Smooth muscle cell (in vitro differentiated cells): ENCODE results near the gene NBPF12. TPM values are rescaled to one million over a fixed set of nuclear protein-coding genes. Genes with fewer than 3 reads are reported as not detected.
"Not testable (repeated sequence)": the region's sequence is repeated elsewhere in the genome, so short reads cannot be mapped to it uniquely, and the experiment has no call there.

ENCODE experiments used
- DNase-seq: peaks from one replicate; lab custom pipeline; 2025; ENCODE audit not compliant: unreplicated experiment; lab: John Stamatoyannopoulos, UW
- H2AFZ ChIP-seq: fragments of 200-600 bp; sonication (generic); 2 replicates; pipeline ENCODE4 v1.6.0; 2016; ENCODE audit warnings: antibody characterized with exemption, low read depth, mild to moderate bottlenecking
- H3F3A ChIP-seq: fragments of 200-600 bp; sonication (generic); 2 replicates; pipeline ENCODE4 v1.6.0; 2017; ENCODE audit warnings: antibody characterized with exemption, low read depth
- H3K27ac ChIP-seq: fragments of 200-600 bp; sonication (generic); 2 replicates; pipeline ENCODE4 v1.5.1; 2016; ENCODE audit warnings: low read depth, mild to moderate bottlenecking
- H3K27me3 ChIP-seq: fragments of 200-600 bp; sonication (generic); 2 replicates; pipeline ENCODE4 v1.6.1; 2016; ENCODE audit warnings: low read depth, mild to moderate bottlenecking
- H3K36me3 ChIP-seq: fragments of 200-600 bp; sonication (generic); 2 replicates; pipeline ENCODE4 v1.5.1; 2016; ENCODE audit warnings: low read depth
- H3K4me1 ChIP-seq: fragments of 200-600 bp; sonication (generic); 2 replicates; pipeline ENCODE4 v1.5.1; 2016; ENCODE audit warnings: low read depth
- H3K4me2 ChIP-seq: fragments of 200-600 bp; sonication (generic); 2 replicates; pipeline ENCODE4 v1.6.0; 2016; ENCODE audit warnings: mild to moderate bottlenecking
- H3K4me3 ChIP-seq: fragments of 200-600 bp; sonication (generic); 2 replicates; pipeline ENCODE4 v1.5.1; 2016; ENCODE audit warnings: mild to moderate bottlenecking
- H3K79me2 ChIP-seq: fragments of 200-600 bp; sonication (generic); 2 replicates; pipeline ENCODE4 v1.6.0; 2016; ENCODE audit warnings: low read depth, mild to moderate bottlenecking
- H3K9ac ChIP-seq: fragments of 200-600 bp; sonication (generic); 2 replicates; pipeline ENCODE4 v1.6.0; 2016; ENCODE audit warnings: low read depth
- H3K9me3 ChIP-seq: fragments of 200-600 bp; sonication (generic); replicated peaks from 2 replicates; pipeline ENCODE4 v1.5.1; 2016; ENCODE audit warnings: low read depth
- H4K20me1 ChIP-seq: fragments of 200-600 bp; sonication (generic); 2 replicates; pipeline ENCODE4 v1.6.0; 2016; ENCODE audit warnings: low read depth
- CTCF ChIP-seq: fragments of 200-600 bp; sonication (generic); IDR thresholded peaks from 2 replicates; pipeline ENCODE4 v1.5.1; 2017; ENCODE audit warnings: borderline replicate concordance, mild to moderate bottlenecking, antibody characterized with exemption; ENCODE audit not compliant: insufficient read depth, poor library complexity, severe bottlenecking
- WGBS: methylation state at CpG from one replicate; pipeline ENCODE4 v1.1.7; 2016; ENCODE audit warnings: low lambda C conversion rate; 5-methylcytosine and 5-hydroxymethylcytosine counted together
- polyA plus RNA-seq: library from polyadenylated mRNA; unstranded; fragments of >200 nt; fragmentation: Nextera tagmentation; extraction: Ambion mirVana; gene quantifications from 2 replicates; pipeline ENCODE4 v1.2.1, GENCODE V29; 2016
- total RNA-seq: library from RNA; depleted of rRNA; stranded (reverse); fragments of >200 nt; gene quantifications from 2 replicates; pipeline ENCODE4 v1.2.3, GENCODE V29; 2014

Gene NBPF12
- total and polyA plus RNA-seq, 2 experiments from 2014 or later: 2.8 to 5.4 TPM

GRCh38 chr1:146964340-146964739 lies 26.2 kb downstream of the NBPF12 start:
- not testable (repeated sequence) for H3K4me3 ChIP-seq, H3K27me3 ChIP-seq, H3K79me2 ChIP-seq, H3K27ac ChIP-seq, H3K9me3 ChIP-seq, H3F3A ChIP-seq, H3K36me3 ChIP-seq, H3K9ac ChIP-seq, H3K4me2 ChIP-seq, DNase-seq, H4K20me1 ChIP-seq, H3K4me1 ChIP-seq, H2AFZ ChIP-seq
- 90% methylated on average over 2 of the region's 2 CpGs for WGBS

- not testable (repeated sequence) for H3K9me3 ChIP-seq, H3K4me1 ChIP-seq, H3K27me3 ChIP-seq, H3K9ac ChIP-seq, H3K36me3 ChIP-seq, H3K4me2 ChIP-seq, H3K27ac ChIP-seq, H4K20me1 ChIP-seq, DNase-seq, H3K79me2 ChIP-seq, H3K4me3 ChIP-seq, H2AFZ ChIP-seq, H3F3A ChIP-seq
- WGBS: 60% methylated on average over 8 of the region's 8 CpGs
- TF ChIP-seq CTCF: peak; percentile 26
Measured at GRCh38 chr1:146966351-146966750, 28.2 kb downstream of the NBPF12 start.

GRCh38 chr1:146970656-146971055 lies 32.5 kb downstream of the NBPF12 start:
- H3F3A ChIP-seq, H3K27me3 ChIP-seq, H3K4me3 ChIP-seq, H3K79me2 ChIP-seq, H3K27ac ChIP-seq, H3K4me1 ChIP-seq, DNase-seq, H3K36me3 ChIP-seq, H2AFZ ChIP-seq, H3K4me2 ChIP-seq, H3K9me3 ChIP-seq, H4K20me1 ChIP-seq, H3K9ac ChIP-seq: not testable (repeated sequence)
- WGBS: 100% methylated on average over 2 of the region's 2 CpGs

- H3K27ac ChIP-seq, H3K9ac ChIP-seq, H3K4me1 ChIP-seq, H4K20me1 ChIP-seq, H3K4me2 ChIP-seq, H3K36me3 ChIP-seq, H3K4me3 ChIP-seq, H3K79me2 ChIP-seq, DNase-seq, H3K27me3 ChIP-seq, H3K9me3 ChIP-seq, H2AFZ ChIP-seq, H3F3A ChIP-seq: not testable (repeated sequence)
- WGBS: 73% methylated on average over 4 of the region's 5 CpGs
- peak; percentile 8 for TF ChIP-seq CTCF
Measured at GRCh38 chr1:146972681-146973080, 34.6 kb downstream of the NBPF12 start.

GRCh38 chr1:146985855-146986254 lies 47.7 kb downstream of the NBPF12 start:
- not testable (repeated sequence) for H4K20me1 ChIP-seq, H3K9ac ChIP-seq, H3F3A ChIP-seq, H2AFZ ChIP-seq, H3K4me2 ChIP-seq, H3K4me1 ChIP-seq, H3K36me3 ChIP-seq, H3K9me3 ChIP-seq, H3K4me3 ChIP-seq, H3K27ac ChIP-seq, DNase-seq, H3K27me3 ChIP-seq, H3K79me2 ChIP-seq
- 94% methylated on average over 4 of the region's 4 CpGs for WGBS

GRCh38 chr1:146986450-146986849 lies 48.3 kb downstream of the NBPF12 start:
- H3K4me1 ChIP-seq, H3K79me2 ChIP-seq, H3K9ac ChIP-seq, H3K9me3 ChIP-seq, H3K4me2 ChIP-seq, H4K20me1 ChIP-seq, H2AFZ ChIP-seq, H3K27me3 ChIP-seq, H3K36me3 ChIP-seq, H3K27ac ChIP-seq, H3F3A ChIP-seq, DNase-seq, H3K4me3 ChIP-seq: not testable (repeated sequence)
- 85% methylated on average over 3 of the region's 4 CpGs for WGBS

GRCh38 chr1:146987502-146987901 lies 49.4 kb downstream of the NBPF12 start:
- not testable (repeated sequence) for H3K79me2 ChIP-seq, H3K9ac ChIP-seq, H3K4me2 ChIP-seq, H4K20me1 ChIP-seq, H3F3A ChIP-seq, H3K4me1 ChIP-seq, H3K27me3 ChIP-seq, H2AFZ ChIP-seq, H3K9me3 ChIP-seq, H3K4me3 ChIP-seq, DNase-seq, H3K36me3 ChIP-seq, H3K27ac ChIP-seq
- WGBS: 87% methylated on average over 2 of the region's 2 CpGs
